ENCODE results near the gene PTPN13.

The PTPN13 gene, protein sequence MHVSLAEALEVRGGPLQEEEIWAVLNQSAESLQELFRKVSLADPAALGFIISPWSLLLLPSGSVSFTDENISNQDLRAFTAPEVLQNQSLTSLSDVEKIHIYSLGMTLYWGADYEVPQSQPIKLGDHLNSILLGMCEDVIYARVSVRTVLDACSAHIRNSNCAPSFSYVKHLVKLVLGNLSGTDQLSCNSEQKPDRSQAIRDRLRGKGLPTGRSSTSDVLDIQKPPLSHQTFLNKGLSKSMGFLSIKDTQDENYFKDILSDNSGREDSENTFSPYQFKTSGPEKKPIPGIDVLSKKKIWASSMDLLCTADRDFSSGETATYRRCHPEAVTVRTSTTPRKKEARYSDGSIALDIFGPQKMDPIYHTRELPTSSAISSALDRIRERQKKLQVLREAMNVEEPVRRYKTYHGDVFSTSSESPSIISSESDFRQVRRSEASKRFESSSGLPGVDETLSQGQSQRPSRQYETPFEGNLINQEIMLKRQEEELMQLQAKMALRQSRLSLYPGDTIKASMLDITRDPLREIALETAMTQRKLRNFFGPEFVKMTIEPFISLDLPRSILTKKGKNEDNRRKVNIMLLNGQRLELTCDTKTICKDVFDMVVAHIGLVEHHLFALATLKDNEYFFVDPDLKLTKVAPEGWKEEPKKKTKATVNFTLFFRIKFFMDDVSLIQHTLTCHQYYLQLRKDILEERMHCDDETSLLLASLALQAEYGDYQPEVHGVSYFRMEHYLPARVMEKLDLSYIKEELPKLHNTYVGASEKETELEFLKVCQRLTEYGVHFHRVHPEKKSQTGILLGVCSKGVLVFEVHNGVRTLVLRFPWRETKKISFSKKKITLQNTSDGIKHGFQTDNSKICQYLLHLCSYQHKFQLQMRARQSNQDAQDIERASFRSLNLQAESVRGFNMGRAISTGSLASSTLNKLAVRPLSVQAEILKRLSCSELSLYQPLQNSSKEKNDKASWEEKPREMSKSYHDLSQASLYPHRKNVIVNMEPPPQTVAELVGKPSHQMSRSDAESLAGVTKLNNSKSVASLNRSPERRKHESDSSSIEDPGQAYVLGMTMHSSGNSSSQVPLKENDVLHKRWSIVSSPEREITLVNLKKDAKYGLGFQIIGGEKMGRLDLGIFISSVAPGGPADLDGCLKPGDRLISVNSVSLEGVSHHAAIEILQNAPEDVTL (N-terminal part only)

GRCh38 chr4:86593688-86594558, at the start of gene PTPN13:
TSS of gene PTPN13 (plus strand) at chr4:86594315. CDS start at chr4:86635257, 40,942 bp downstream.
- peak; percentile 26 for DNase-seq

DNA sequence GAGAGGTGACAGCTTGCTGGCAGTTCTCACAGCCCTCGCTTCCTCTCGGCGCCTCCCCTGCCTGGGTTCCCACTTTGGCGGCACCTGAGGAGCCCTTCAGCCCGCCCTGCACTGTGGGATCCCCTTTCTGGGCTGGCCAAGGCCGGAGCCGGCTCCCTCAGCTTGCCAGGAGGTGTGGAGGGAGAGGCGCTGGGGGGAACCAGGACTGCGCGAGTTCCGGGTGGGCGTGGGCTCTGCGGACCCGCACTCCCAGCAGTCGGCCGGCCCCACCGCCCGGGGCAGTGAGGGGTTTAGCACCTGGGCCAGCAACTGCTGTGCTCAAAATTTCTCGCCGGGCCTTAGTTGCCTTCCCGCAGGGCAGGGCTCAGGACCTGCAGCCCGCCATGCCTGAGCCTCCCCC, 47.0 kb upstream of the PTPN13 start:
- DNase-seq, result no peak

GRCh38 chr4:86549163-86549788, 44.8 kb upstream of the PTPN13 start:
- no peak for DNase-seq

- no peak for DNase-seq
Observed at GRCh38 chr4:86551387-86551786, 42.7 kb upstream of the PTPN13 start.

DNA sequence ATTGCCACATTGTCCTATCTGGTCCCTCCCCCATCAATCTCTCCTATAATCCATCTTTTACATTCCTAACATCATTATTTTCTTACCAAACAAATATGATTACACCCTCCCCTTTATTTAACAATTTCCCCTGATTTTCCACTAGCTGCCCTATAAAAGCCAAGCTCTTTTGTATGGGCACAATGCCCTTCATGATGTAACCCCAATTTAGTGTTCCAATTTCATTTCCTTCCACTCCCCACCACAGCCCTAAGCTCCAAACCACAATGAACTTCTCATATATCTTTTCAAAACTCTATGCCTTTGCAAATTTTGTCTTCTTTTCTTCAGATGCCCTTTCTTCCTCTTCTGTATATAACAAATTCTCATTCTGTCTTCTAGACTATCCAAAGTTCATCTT, 39.5 kb upstream of the PTPN13 start:
- no peak for DNase-seq

DNA sequence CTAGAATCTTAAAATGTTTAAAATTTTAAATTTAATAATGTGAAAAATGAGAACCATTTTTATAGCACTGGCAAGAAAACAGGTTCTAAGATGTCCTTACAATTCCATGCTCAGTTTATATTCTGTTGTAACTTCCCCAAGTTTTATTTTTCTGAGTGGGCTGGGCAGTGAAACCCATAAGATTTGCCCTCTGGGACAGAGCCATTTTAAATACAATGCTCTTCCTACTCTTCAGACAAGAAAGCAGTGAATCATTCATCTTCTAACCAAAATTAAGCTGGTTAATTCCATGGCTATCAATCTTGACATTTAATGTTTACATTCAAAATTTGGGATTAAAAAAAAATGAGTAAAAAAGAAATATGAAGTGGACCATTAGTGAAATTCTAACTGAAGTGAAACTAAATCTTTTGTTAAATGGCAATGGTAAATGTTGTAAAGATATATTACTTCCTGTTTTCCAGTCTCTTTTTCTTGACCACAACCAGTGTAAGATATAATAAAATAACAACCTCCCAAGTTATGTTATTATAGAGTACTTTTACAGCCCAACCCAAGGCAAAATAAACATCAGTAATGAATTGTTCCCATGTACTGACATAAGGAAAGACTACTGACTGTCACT, 37.2 kb upstream of the PTPN13 start:
- DNase-seq, result no peak

DNA sequence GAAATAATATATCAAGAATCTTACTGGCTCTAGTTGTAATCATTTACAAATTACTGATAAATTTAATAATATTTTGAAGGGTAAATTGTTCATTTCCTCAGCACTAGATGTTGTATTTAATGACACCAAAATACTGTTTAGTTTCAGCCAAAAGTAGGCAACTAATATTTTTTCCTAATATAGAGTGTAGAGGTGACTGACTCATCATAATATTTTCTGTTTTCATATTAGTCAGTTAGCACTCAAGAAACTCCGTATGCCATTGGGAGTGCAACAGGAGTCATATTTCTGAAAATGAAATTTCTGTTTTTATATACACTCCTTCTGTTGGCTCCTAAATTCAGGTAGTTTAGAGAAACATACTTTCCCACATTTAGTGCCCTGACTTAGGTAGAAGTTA, 36.6 kb upstream of the PTPN13 start:
- no peak for DNase-seq

- no peak for DNase-seq
Observed at GRCh38 chr4:86558258-86558657, 35.9 kb upstream of the PTPN13 start.

DNA sequence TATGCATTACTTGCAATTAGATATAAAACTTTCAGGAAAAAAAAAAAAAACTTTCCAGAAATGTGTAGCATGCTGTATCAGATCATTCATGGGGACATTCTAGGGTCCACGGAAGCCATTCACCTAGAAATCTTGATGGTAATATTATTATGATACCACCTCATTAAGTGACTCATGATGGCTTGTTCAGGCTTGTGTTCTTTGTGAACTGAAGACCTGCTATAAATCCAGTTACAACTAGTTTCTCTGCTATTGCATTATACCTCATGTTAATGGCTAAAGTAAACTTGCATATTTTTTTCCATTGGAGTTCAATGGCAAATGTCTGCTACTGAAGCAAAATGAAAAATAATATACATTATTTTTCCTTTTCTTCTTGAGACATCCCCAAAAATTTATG, 35.3 kb upstream of the PTPN13 start:
- DNase-seq, result no peak

GRCh38 chr4:86560447-86560846, 33.7 kb upstream of the PTPN13 start:
- DNase-seq, result no peak

DNA sequence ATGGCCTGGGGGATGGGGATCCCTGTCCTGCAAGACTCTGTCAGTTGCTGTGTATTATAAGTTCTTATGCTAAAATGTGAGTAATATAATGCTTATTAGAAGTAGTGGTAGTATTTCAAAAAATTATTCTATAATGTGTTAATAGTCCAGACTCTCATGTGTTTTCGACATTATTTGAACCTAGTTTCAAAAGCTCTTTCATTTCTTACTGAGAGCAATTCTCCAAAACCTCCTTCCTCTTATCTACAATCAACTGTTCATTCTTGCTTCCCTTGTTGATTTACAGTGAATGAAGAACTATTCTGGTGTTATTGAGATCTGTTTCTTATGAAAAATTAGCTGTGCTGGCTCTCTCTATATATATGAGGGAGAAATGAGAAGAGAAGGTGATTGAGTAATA, 32.9 kb upstream of the PTPN13 start:
- no peak for DNase-seq

- DNase-seq, result no peak
Observed at GRCh38 chr4:86563416-86563815, 30.7 kb upstream of the PTPN13 start.

DNA sequence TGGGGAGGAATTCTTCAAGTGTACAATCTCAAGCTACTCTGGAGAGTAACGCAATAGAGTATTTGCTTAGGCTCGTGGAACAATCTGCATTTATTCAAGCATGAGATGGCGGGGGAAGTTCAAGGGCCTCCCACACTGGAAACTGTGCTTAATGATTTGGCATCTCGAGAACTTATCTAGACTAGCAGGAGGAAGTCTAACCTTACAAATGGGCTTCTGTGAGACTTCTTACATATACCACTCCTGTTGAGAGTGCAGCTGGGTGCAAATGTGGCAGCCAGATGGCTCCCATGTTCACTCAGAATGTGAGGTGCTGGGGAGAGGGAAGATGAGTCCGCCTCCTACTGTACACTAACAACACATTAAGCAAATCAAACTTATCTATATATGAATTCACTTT, 29.3 kb upstream of the PTPN13 start:
- DNase-seq, result no peak

DNA sequence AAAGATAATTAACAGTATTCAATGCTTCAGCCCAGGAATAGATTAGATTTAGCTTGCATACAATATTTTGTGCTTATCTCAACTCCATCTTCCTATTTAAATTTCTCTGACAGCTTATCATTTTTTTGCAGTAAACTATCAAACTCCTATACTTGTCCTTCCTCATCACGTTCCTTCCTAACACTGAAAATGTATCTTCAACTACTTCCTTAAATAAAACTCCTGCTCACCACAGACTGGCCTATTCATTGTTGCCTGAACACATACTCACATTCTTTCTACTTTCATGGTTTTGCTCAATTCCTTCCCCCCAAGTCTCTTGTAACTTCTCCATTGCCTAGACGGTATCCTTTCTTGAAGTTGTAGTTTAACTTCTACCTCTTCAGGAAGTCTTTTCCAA, 28.5 kb upstream of the PTPN13 start:
- DNase-seq, result no peak

DNA sequence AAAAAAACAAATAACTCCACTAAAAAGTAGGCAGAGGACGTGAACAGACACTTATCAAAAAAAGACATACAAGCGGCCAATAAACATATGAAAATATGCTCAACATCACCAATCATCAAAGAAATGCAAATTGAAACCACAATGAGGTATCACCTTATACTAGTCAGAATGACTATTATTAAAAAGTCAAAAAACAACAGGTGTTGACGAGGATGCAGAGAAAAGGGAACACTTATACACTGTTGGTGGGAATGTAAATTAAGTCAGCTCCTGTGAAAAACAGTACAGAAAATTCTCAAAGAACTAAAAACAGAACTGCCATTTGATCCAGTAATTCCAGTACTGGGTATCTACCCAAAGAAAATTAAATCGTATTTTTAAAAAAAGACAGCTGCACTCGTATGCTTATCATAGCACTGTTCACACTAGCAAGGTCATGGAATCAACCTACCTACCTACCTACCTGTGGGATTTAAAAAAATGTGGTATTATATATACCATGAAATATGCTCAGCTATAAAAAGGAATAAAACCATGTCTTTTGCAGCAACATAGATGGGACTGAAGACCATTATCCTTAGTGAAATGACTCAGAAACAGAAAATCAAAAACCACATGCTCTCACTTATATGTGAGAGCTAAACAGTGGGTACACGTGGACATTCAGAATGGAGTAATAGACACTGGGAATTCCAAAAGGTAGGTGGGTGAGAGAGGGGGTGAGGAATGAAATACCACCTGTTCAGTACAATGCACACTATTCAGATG, 24.8 kb upstream of the PTPN13 start:
- DNase-seq, result no peak

GRCh38 chr4:86579941-86580340, 14.2 kb upstream of the PTPN13 start:
- no peak for DNase-seq

DNA sequence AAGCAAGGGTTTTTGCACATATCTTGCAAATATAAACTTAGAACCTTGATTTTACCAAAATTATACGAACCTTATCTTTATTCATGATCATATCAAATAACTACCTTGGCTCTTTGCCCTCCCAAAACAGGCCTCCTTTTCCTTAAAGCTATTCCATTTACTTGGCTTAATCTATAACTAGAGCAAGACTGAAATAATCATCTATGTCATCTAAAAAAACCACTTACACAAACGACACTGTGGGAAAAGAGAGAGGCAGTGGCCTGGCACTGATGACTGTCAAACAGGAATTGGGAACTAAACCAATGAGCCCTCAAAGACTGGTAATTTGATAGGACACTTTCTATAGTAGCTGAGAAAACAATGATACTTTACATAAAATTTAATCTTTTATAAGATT, 11.7 kb upstream of the PTPN13 start:
- no peak for DNase-seq

GRCh38 chr4:86586160-86586572, 7.9 kb upstream of the PTPN13 start:
- no peak for DNase-seq

DNA sequence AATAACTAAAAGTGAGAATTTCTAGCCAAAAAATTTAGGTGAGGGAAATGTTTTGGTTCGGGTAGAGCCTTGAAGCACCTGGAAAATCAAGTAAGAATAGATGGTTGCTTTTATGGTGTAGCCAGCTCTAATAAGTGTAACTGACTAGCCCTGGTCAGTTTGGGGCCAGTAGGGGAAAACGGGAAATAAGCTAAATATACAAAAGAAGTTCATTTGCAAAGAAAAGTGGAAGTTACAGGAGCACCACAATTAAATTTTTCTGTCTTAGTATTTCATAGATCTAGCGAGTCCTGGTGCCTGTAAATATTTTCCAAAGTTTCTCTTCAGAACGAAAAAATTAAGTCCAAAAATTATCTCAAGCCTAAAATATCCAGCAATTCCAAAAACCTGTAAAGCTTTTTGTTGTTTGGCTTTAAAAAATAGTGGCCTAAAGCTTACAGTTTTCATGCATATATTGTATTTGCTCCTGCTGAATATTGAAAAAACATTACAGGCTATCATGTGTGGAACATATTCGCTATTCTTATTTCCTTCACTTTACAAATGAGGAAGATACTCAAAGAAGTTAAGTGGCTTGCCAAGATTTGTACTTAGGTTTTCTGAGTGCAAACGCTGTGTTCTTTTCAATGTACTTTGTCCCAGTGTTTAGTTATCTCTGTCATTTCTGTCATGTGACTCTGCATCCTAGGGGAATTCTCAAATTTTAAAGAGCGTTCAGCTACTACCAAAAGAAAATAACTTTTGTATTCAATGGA, 7.3 kb upstream of the PTPN13 start:
- no peak for DNase-seq
